GM12873 (cell line): ENCODE measurements around the gene CCDC6.

Experiments used
- CTCF ChIP-seq: IDR thresholded peaks from 2 replicates; pipeline ENCODE4 v1.5.1; 2012; ENCODE audit warnings: low read depth, mild to moderate bottlenecking, moderate library complexity, low read length, control low read depth; ENCODE audit not compliant: insufficient read depth; ENCODE audit errors: missing control alignments

The CCDC6 gene

GRCh38 chr10:59878289-59878688 is 28.1 kb downstream of the CCDC6 start:
- no peak for TF ChIP-seq CTCF

GRCh38 chr10:59877191-59877671 is 29.1 kb downstream of the CCDC6 start:
- no peak for TF ChIP-seq CTCF

GRCh38 chr10:59876695-59877094 is 29.7 kb downstream of the CCDC6 start:
- no peak for TF ChIP-seq CTCF

- no peak for TF ChIP-seq CTCF
These were observed 32.5 kb downstream of the CCDC6 start for GRCh38 chr10:59873896-59874295.

GRCh38 chr10:59872892-59873463 is 33.4 kb downstream of the CCDC6 start:
- TF ChIP-seq CTCF: no peak

- no peak for TF ChIP-seq CTCF
These were observed 36.2 kb downstream of the CCDC6 start for GRCh38 chr10:59870152-59870551.

GRCh38 chr10:59869594-59869940 is 36.8 kb downstream of the CCDC6 start:
- no peak for TF ChIP-seq CTCF
